GM21515 (cell line): ENCODE data around the gene PLCB1.
A peak's percentile ranks its signal among the peaks of the same experiment; 100 is the strongest.
"Not testable (repeated sequence)": the region's sequence is repeated elsewhere in the genome, so short reads cannot be mapped to it uniquely, and the experiment has no call there.

Experiments
- ATAC-seq: cut with Tn5 transposase; IDR thresholded peaks from one replicate; pipeline ENCODE4 v1.9.1; 2021; ENCODE audit not compliant: unreplicated experiment

PLCB1 gene

GRCh38 chr20:8131598-8132483, at the start of gene PLCB1:
TSS of gene PLCB1 (plus strand) at chr20:8132266. CDS start at chr20:8132652, 386 bp downstream.
- peak; percentile 91 for ATAC-seq

- ATAC-seq = no peak
These were observed 49.1 kb upstream of the PLCB1 start for GRCh38 chr20:8082989-8083388.

GRCh38 chr20:8089668-8090067, 42.4 kb upstream of the PLCB1 start:
- ATAC-seq = no peak

GRCh38 chr20:8094415-8094818, 37.6 kb upstream of the PLCB1 start:
- ATAC-seq = no peak

- no peak for ATAC-seq
These were observed 37.2 kb upstream of the PLCB1 start for GRCh38 chr20:8094850-8095249.

- no peak for ATAC-seq
These were observed 36.2 kb upstream of the PLCB1 start for GRCh38 chr20:8095648-8096572.

- ATAC-seq = no peak
These were observed 34.8 kb upstream of the PLCB1 start for GRCh38 chr20:8097307-8097706.

GRCh38 chr20:8104252-8104651, 27.8 kb upstream of the PLCB1 start:
- ATAC-seq = no peak

- not testable (repeated sequence) for ATAC-seq
These were observed 17.5 kb upstream of the PLCB1 start for GRCh38 chr20:8114612-8115011.

- no peak for ATAC-seq
These were observed 16.6 kb upstream of the PLCB1 start for GRCh38 chr20:8115436-8115835.

- ATAC-seq = no peak
These were observed 15.8 kb upstream of the PLCB1 start for GRCh38 chr20:8116067-8116811.

- ATAC-seq = no peak
These were observed 14.4 kb upstream of the PLCB1 start for GRCh38 chr20:8117636-8118035.

- ATAC-seq = no peak
These were observed 14.0 kb upstream of the PLCB1 start for GRCh38 chr20:8118039-8118438.

- no peak for ATAC-seq
These were observed 13.3 kb upstream of the PLCB1 start for GRCh38 chr20:8118760-8119159.

- no peak for ATAC-seq
These were observed 10.4 kb upstream of the PLCB1 start for GRCh38 chr20:8121666-8122065.

- ATAC-seq = no peak
These were observed 7.4 kb upstream of the PLCB1 start for GRCh38 chr20:8124639-8125038.

GRCh38 chr20:8126181-8126580, 5.9 kb upstream of the PLCB1 start:
- no peak for ATAC-seq

- ATAC-seq = no peak
These were observed 5.2 kb upstream of the PLCB1 start for GRCh38 chr20:8126841-8127378.

- peak; percentile 73 for ATAC-seq
These were observed 4.4 kb upstream of the PLCB1 start for GRCh38 chr20:8127553-8128255.
